Measurements from ENCODE around the gene WNT10A.

DNA sequence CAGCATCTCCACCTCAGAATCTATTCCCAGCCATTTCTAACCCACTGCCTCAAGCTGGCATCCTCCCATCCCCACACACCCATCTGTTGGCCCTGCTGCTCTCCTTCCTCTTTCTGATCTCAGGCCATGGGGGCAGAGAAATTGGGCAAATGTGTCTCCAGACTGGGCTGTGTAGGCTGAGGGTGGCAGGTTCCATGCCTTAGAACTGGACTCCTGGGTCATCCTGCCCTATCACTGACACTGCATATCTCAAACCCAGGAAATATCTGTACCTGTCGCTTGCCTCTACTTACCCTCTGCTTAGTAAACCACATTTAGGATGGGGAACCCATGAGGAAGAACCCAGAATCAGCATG lies 1.8 kb downstream of the WNT10A start:
- TF ChIP-seq, protein P1, sequence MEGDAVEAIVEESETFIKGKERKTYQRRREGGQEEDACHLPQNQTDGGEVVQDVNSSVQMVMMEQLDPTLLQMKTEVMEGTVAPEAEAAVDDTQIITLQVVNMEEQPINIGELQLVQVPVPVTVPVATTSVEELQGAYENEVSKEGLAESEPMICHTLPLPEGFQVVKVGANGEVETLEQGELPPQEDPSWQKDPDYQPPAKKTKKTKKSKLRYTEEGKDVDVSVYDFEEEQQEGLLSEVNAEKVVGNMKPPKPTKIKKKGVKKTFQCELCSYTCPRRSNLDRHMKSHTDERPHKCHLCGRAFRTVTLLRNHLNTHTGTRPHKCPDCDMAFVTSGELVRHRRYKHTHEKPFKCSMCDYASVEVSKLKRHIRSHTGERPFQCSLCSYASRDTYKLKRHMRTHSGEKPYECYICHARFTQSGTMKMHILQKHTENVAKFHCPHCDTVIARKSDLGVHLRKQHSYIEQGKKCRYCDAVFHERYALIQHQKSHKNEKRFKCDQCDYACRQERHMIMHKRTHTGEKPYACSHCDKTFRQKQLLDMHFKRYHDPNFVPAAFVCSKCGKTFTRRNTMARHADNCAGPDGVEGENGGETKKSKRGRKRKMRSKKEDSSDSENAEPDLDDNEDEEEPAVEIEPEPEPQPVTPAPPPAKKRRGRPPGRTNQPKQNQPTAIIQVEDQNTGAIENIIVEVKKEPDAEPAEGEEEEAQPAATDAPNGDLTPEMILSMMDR (IDR thresholded peaks at IDR 0.05), result no peak
- no peak for TF ChIP-seq POLR2A (IDR thresholded peaks at IDR 0.05)
- TF ChIP-seq POLR2AphosphoS5 (IDR thresholded peaks at IDR 0.05), result no peak
- no peak for TF ChIP-seq EP300 (IDR thresholded peaks at IDR 0.05)
